K562 (cell line): Measurements from ENCODE around the gene PYCR2. TPM values are rescaled to one million over a fixed set of nuclear protein-coding genes. Genes with fewer than 3 reads are reported as not detected.

Experiments
- CCNT2 ChIP-seq: IDR thresholded peaks from 2 replicates; pipeline ENCODE4 v1.6.1; 2011; ENCODE audit warnings: borderline replicate concordance, low read depth, mild to moderate bottlenecking, moderate library complexity, mixed read lengths, low read length; ENCODE audit not compliant: insufficient read length; ENCODE audit errors: extremely low read depth
- CEBPZ ChIP-seq: fragments of 150-350 bp; IDR thresholded peaks from 2 replicates; pipeline ENCODE4 v1.6.1; 2014; ENCODE audit warnings: low read depth, mild to moderate bottlenecking, low read length, borderline replicate concordance
- DACH1 ChIP-seq: fragments of 450-650 bp; IDR thresholded peaks from 2 replicates; pipeline ENCODE4 v1.6.1; 2018; ENCODE audit not compliant: partially characterized antibody
- ESRRB ChIP-seq: fragments of 250-450 bp; sonication (Bioruptor Pico); IDR thresholded peaks from 2 replicates; pipeline ENCODE4 v1.5.0; 2020; ENCODE audit warnings: mild to moderate bottlenecking, moderate library complexity, borderline replicate concordance
- GATAD2A ChIP-seq: fragments of 450-650 bp; IDR thresholded peaks from 2 replicates; pipeline ENCODE4 v1.6.1; 2017
- HMG20A ChIP-seq: fragments of 450-650 bp; formaldehyde crosslinking; conservative IDR thresholded peaks from 2 replicates; pipeline ENCODE4 v1.4.0; 2020; ENCODE audit warnings: mild to moderate bottlenecking, mixed read lengths
- HNRNPUL1 ChIP-seq: fragments of 200-400 bp; formaldehyde crosslinking; IDR thresholded peaks from 2 replicates; pipeline ENCODE4 v1.6.1; 2017; ENCODE audit warnings: low read length
- KLF10 ChIP-seq: fragments of 250-450 bp; sonication (Bioruptor Pico); IDR thresholded peaks from 2 replicates; pipeline ENCODE4 v1.6.1; 2021; ENCODE audit warnings: matching md5 sums
- MCM7 ChIP-seq, 2 experiments: fragments of 450-650 bp; IDR thresholded peaks; 2 replicates each; pipeline ENCODE4 v1.6.1; 2016 to 2018
- NFE2L1 ChIP-seq: fragments of 450-650 bp; IDR thresholded peaks from 2 replicates; pipeline ENCODE4 v1.6.1; 2016; ENCODE audit warnings: missing genetic modification characterization, low read depth, mild to moderate bottlenecking, missing compliant biosample characterization, moderate library complexity, borderline replicate concordance
- NKRF ChIP-seq: fragments of 450-650 bp; IDR thresholded peaks from 2 replicates; pipeline ENCODE4 v1.6.1; 2016; ENCODE audit warnings: borderline replicate concordance
- RFX7 ChIP-seq: fragments of 250-450 bp; sonication (Bioruptor Pico); IDR thresholded peaks from 2 replicates; pipeline ENCODE4 v1.5.1; 2021; ENCODE audit warnings: mild to moderate bottlenecking
- RHOXF2B ChIP-seq: fragments of 250-450 bp; sonication (Bioruptor Pico); conservative IDR thresholded peaks from 2 replicates; pipeline ENCODE4 v1.5.1; 2021
- SMARCA5 ChIP-seq: fragments of 450-650 bp; IDR thresholded peaks from 2 replicates; pipeline ENCODE4 v1.6.1; 2016
- TAL1 ChIP-seq: fragments of 450-650 bp; IDR thresholded peaks from 2 replicates; pipeline ENCODE4 v1.6.1; 2016; ENCODE audit warnings: mild to moderate bottlenecking
- TARDBP ChIP-seq: fragments of 450-650 bp; IDR thresholded peaks from 2 replicates; pipeline ENCODE4 v1.6.1; 2016
- TCF7L2 ChIP-seq: fragments of 150-350 bp; IDR thresholded peaks from 2 replicates; pipeline ENCODE4 v1.6.1; 2016; ENCODE audit warnings: low read depth, mild to moderate bottlenecking, low read length, moderate library complexity
- ZBTB5 ChIP-seq: fragments of 450-650 bp; IDR thresholded peaks from 2 replicates; pipeline ENCODE4 v1.6.1; 2017; ENCODE audit warnings: antibody characterized with exemption
- ZNF134 ChIP-seq: fragments of 250-450 bp; sonication (Bioruptor Pico); conservative IDR thresholded peaks from 2 replicates; pipeline ENCODE4 v1.4.0; 2020
- ZNF324 ChIP-seq: fragments of 250-450 bp; sonication (Bioruptor Pico); IDR thresholded peaks from 2 replicates; pipeline ENCODE4 v1.4.0; 2020; ENCODE audit warnings: mild to moderate bottlenecking
- ZNF740 ChIP-seq, 3 experiments: fragments of 200-800 bp in 1 of 3; sonication (Bioruptor generic) in 1 of 3; sonication (generic) in 1 of 3; formaldehyde crosslinking in 1 of 3; IDR thresholded peaks; 2 replicates each; pipeline versions ENCODE4 v1.6.1 to v1.8.0; 2016 to 2022; ENCODE audit warnings: mild to moderate bottlenecking in 2 of 3, missing compliant biosample characterization in 2 of 3, missing genetic modification characterization in 2 of 3, missing genetic modification reagents in 1 of 3
- ZSCAN32 ChIP-seq: fragments of 450-650 bp; formaldehyde crosslinking; IDR thresholded peaks from 2 replicates; pipeline ENCODE4 v1.4.0; 2020; ENCODE audit warnings: mild to moderate bottlenecking, moderate library complexity
- polyA plus RNA-seq, 8 experiments: library from polyadenylated mRNA; depleted of rRNA in 4 of 8; stranded (reverse) in 5 of 8; unstranded in 3 of 8; fragments of >200 nt; fragmentation: Nextera tagmentation in 2 of 8; fragmentation: Illumina TruSeq in 1 of 8; extraction: Ambion mirVana in 2 of 8; extraction: Trizol in 1 of 8; gene quantifications; 2 replicates each; pipeline versions ENCODE4 v1.2.1 to v1.2.3, GENCODE V29; 2011 to 2014; ENCODE audit warnings: inconsistent platforms in 1 of 8, missing spikeins in 1 of 8
- total RNA-seq, 7 experiments: library from RNA; depleted of rRNA in 6 of 7; stranded (reverse); fragments of >200 nt in 6 of 7; fragmentation: Illumina TruSeq in 2 of 7; extraction: Trizol in 2 of 7; gene quantifications; 2 replicates each; pipeline versions ENCODE4 v1.2.1 to v1.2.3, GENCODE V29; 2011 to 2021; ENCODE audit warnings: low replicate concordance in 1 of 7

Gene PYCR2
- total and polyA plus RNA-seq, 9 of the 15 experiments (the other 6 are each of a cell fraction or from before 2014, with no cell fraction given), result 5.5 to 219 (median 127) TPM

- no peak for TF ChIP-seq CEBPZ
- TF ChIP-seq TAL1, result no peak
- no peak for TF ChIP-seq GATAD2A
- no peak for TF ChIP-seq NFE2L1 (tag)
- TF ChIP-seq ZNF740 (CRISPR knock-in tag; IDR thresholded peaks at IDR 0.05), result no peak
- TF ChIP-seq ZNF740 (tag; IDR thresholded peaks at IDR 0.05), result no peak
- TF ChIP-seq DACH1, result peak; percentile 45
- TF ChIP-seq NKRF, result no peak; the same call in none of the 2 replicates
- TF ChIP-seq TCF7L2, result no peak
- TF ChIP-seq ZSCAN32 (CRISPR knock-in tag), result no peak
- no peak for TF ChIP-seq ESRRB (CRISPR knock-in tag)
- TF ChIP-seq ZBTB5, result no peak
- TF ChIP-seq MCM7 (IDR thresholded peaks at IDR 0.05), result no peak
- no peak for TF ChIP-seq RFX7
- no peak for TF ChIP-seq KLF10 (CRISPR knock-in tag)
- no peak for TF ChIP-seq ZNF134
- peak; percentile 84 for TF ChIP-seq CCNT2
- TF ChIP-seq HNRNPUL1, result no peak
- no peak for TF ChIP-seq ZNF324 (CRISPR knock-in tag)
- no peak for TF ChIP-seq RHOXF2B
- TF ChIP-seq SMARCA5, result no peak
- peak; percentile 34; the same call in 1 of the 2 replicates for TF ChIP-seq TARDBP
- TF ChIP-seq HMG20A (CRISPR knock-in tag), result no peak
These were observed 41.9 kb downstream of the PYCR2 start, which contains the start of gene TMEM63A (continued) for GRCh38 chr1:225881959-225882693.
